Brain microvascular endothelial cell (primary cell): ENCODE data around the gene TSPAN1.

Source experiments
- DNase-seq: peaks from one replicate; pipeline ENCODE4 v3.0.0-alpha.2; 2020
- H3K27ac ChIP-seq: fragments of 250-450 bp; sonication (Bioruptor Pico); 2 replicates; pipeline ENCODE4 v1.5.1; 2020; ENCODE audit warnings: mild to moderate bottlenecking, moderate library complexity
- H3K27me3 ChIP-seq: fragments of 250-450 bp; sonication (Bioruptor Pico); replicated peaks from 2 replicates; pipeline ENCODE4 v1.5.1; 2020; ENCODE audit warnings: mild to moderate bottlenecking
- H3K36me3 ChIP-seq: fragments of 250-450 bp; sonication (Bioruptor Pico); replicated peaks from 2 replicates; pipeline ENCODE4 v1.5.1; 2020; ENCODE audit warnings: mild to moderate bottlenecking
- H3K4me3 ChIP-seq: 2 replicates; pipeline ENCODE4 v1.5.1; 2011; ENCODE audit warnings: low read depth, mild to moderate bottlenecking, control low read depth, low read length, moderate library complexity
- in situ Hi-C: cut with HindIII; loops from 2 replicates; pipeline ENCODE4 v1.10.0; 2017; ENCODE audit warnings: low sequenced_read_pairs, low pct_ligation_motif_present
- TF ChIP-seq, protein P1 (sequence below): IDR thresholded peaks from 2 replicates; pipeline ENCODE4 v1.5.1; 2011; ENCODE audit warnings: low read depth, mild to moderate bottlenecking, moderate library complexity, low read length, control low read depth, inconsistent platforms; ENCODE audit errors: missing control alignments

TSPAN1 gene

DNA sequence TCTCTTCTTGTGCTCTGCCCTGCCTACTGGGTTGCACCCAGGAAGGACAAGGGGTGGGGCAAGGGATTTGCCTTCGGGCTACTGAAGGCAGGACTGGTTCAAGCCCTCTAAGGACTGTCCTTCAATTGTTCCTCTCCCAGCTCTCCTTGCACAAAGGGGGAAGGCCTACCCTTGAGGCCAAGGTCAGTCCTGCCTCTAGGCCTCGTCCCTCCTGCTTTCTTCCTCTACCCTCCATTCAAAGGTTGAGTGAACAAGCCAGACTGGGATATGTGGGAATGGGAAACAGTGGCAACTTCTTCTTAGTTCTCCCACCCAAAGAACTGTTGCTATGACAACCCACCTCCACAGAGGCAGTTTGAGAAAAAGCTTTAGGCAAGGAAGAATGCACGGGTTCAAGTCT lies 30.9 kb downstream of the TSPAN1 start:
- no peak for DNase-seq
- Histone ChIP-seq H3K4me3 (no peak overlapping the region), H3K27ac (no peak overlapping the region), H3K27me3 (no peaks in the 10 kb centered on the region), H3K36me3 (no peaks in the 10 kb centered on the region)
- in situ Hi-C loops: no loop called here
- TF ChIP-seq, protein P1, sequence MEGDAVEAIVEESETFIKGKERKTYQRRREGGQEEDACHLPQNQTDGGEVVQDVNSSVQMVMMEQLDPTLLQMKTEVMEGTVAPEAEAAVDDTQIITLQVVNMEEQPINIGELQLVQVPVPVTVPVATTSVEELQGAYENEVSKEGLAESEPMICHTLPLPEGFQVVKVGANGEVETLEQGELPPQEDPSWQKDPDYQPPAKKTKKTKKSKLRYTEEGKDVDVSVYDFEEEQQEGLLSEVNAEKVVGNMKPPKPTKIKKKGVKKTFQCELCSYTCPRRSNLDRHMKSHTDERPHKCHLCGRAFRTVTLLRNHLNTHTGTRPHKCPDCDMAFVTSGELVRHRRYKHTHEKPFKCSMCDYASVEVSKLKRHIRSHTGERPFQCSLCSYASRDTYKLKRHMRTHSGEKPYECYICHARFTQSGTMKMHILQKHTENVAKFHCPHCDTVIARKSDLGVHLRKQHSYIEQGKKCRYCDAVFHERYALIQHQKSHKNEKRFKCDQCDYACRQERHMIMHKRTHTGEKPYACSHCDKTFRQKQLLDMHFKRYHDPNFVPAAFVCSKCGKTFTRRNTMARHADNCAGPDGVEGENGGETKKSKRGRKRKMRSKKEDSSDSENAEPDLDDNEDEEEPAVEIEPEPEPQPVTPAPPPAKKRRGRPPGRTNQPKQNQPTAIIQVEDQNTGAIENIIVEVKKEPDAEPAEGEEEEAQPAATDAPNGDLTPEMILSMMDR: no peak

DNA sequence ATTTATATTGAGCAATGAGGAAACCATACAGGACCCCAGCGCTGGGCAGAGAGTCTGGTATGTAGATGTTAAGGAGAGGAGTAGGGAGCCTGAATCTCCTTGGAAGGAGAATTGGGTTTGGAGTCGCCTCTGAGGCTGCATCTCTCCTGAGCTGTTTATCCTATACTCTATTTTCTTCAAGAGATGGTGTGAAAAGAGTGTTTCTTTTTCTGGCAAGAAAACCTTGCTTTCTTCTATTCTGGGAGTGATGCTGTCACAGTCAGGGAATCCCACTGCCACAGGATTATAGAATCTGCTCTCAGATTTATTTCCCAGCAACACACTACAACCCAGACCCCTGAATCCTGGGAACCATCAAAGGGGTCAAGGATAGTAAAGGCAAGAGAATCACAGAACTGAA lies 31.5 kb downstream of the TSPAN1 start:
- no peak for DNase-seq
- Histone ChIP-seq H3K27me3 (no peaks in the 10 kb centered on the region), H3K27ac (no peak overlapping the region), H3K36me3 (no peaks in the 10 kb centered on the region), H3K4me3 (no peak overlapping the region)
- TF ChIP-seq, protein P1: no peak
- in situ Hi-C loops: no loop called here

DNA sequence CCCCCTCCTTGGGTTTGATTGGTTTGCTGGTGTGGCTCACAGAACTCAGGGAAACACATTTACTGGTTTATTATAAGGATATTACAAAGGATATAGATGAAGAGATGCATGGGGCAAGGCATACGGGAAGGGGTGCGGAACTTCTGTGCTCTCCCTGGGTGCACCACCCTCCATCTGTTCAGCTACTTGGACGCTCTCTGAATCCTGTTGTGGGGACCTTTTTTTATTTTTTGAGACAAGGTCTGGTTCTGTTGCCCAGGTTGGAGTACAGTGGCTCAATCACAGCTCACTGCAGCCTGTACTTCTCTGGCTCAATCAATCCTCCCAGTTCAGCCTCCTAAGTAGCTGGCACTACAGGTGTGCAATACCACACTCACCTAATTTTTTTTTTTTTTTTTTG lies 35.7 kb downstream of the TSPAN1 start:
- TF ChIP-seq, protein P1: no peak
- Histone ChIP-seq H3K27ac (no peak overlapping the region), H3K27me3 (no peaks in the 10 kb centered on the region), H3K4me3 (no peak overlapping the region), H3K36me3 (no peaks in the 10 kb centered on the region)
- in situ Hi-C loops: no loop called here
- no peak for DNase-seq

DNA sequence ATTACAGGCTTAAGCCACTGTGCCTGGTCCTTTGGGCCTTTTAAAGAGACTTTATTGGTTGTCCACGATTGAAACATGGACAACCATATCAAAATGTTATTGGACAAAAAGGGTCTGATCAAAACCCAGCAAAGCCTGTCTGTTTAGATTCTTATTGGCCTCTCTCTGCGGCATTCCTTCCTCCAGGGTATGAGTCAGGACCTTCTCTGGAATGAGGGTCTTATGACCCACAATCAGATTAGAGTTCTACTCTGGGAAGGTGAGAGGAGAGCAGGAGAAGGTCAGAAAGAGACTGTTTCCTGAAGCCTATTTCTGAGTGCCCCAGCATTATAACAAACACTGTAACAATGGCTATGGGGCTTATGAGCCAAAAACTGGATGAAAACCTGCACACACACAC lies 36.2 kb downstream of the TSPAN1 start:
- TF ChIP-seq, protein P1: no peak
- no peaks in the 10 kb centered on the region for H3K36me3 ChIP-seq

DNA sequence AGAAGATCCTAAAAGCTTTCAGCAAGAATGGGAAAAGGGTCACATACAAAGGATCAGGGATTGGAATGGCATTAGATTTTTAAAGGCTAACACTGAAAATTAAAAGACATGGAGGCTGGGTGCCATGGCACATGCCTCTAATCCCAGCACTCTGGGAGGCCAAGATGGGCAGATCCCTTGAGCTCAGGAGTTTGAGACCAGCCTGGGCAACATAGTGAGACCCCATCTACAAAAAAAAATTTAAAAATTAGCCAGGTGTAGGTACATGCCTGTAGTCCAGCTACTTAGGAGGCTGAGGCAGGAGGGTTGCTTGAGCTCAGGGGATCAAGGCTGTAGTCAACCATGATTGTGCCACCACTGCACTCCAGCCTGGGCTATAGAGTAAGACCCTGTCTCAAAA lies 40.6 kb downstream of the TSPAN1 start:
- Histone ChIP-seq H3K4me3 (no peak overlapping the region), H3K27ac (no peak overlapping the region), H3K36me3 (no peaks in the 10 kb centered on the region), H3K27me3 (no peaks in the 10 kb centered on the region)
- in situ Hi-C loops: no loop called here
- TF ChIP-seq, protein P1: no peak
- no peak for DNase-seq

More for the DNA sequence above, 36.2 kb downstream of the TSPAN1 start:
- Histone ChIP-seq H3K27me3 (no peaks in the 10 kb centered on the region), H3K27ac (no peak overlapping the region), H3K4me3 (no peak overlapping the region)
- in situ Hi-C loops: no loop called here
- DNase-seq: no peak

DNA sequence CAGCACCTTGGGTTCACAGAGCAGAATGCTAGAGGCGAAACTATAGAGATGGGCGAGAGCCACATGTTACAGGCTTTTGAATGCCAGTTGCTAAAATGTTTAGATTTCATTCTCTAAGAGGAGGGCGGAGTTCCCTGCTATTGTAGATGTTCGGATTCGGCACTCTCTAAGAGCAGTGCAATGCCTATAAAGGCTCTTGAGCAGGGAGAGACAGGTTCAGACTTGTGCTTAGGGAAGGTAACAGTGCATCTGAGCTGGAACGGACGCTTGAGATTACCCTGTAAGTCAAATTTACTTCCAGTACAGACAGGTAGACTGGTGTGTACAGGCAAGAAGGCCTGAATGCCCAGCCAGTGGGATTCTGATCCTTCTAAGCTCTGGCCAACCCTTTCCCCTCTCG lies 43.6 kb downstream of the TSPAN1 start:
- no peak for DNase-seq
- TF ChIP-seq, protein P1: no peak
- H3K4me3 ChIP-seq: no peak overlapping the region
- no peaks in the 10 kb centered on the region for H3K27me3 ChIP-seq
- no peak overlapping the region for H3K27ac ChIP-seq
- no peaks in the 10 kb centered on the region for H3K36me3 ChIP-seq
- in situ Hi-C loops: no loop called here
